Measurements from ENCODE around the gene SMTNL2. TPM values are rescaled to one million over a fixed set of nuclear protein-coding genes. Genes with fewer than 3 reads are reported as not detected.

SMTNL2 gene
- total RNA-seq, 1 donor from 2014 or later: 0.46 TPM

- no peak for TF ChIP-seq CTCF (IDR thresholded peaks at IDR 0.05; ENCODE audit: insufficient read depth, low read length, poor library complexity, severe bottlenecking)
- Histone ChIP-seq H3K4me3 (ENCODE audit: low read depth, low read length) (no peak overlapping the region), H3K36me3 (ENCODE audit: control insufficient read depth, insufficient read depth, low read length) (no peaks in the 10 kb centered on the region), H3K27me3 (ENCODE audit: control insufficient read depth, insufficient read depth, low read length) (peaks cover 7% of the 10 kb centered on the region)
- DNase-seq (ENCODE audit: low read depth): no peak
These were observed 23.5 kb downstream of the SMTNL2 start for GRCh38 chr17:4607773-4608187.

- no peak overlapping the region for H3K4me3 ChIP-seq (ENCODE audit: low read depth, low read length)
- H3K27me3 ChIP-seq (ENCODE audit: control insufficient read depth, insufficient read depth, low read length): peaks cover 7% of the 10 kb centered on the region
- DNase-seq (ENCODE audit: low read depth): no peak
- H3K36me3 ChIP-seq (ENCODE audit: control insufficient read depth, insufficient read depth, low read length): no peaks in the 10 kb centered on the region
- TF ChIP-seq CTCF (IDR thresholded peaks at IDR 0.05; ENCODE audit: insufficient read depth, low read length, poor library complexity, severe bottlenecking): no peak
These were observed 25.4 kb downstream of the SMTNL2 start for GRCh38 chr17:4609761-4610160.

- TF ChIP-seq CTCF (IDR thresholded peaks at IDR 0.05; ENCODE audit: insufficient read depth, low read length, poor library complexity, severe bottlenecking): no peak
- Histone ChIP-seq H3K4me3 (ENCODE audit: low read depth, low read length) (no peak overlapping the region), H3K27me3 (ENCODE audit: control insufficient read depth, insufficient read depth, low read length) (peaks cover 7% of the 10 kb centered on the region), H3K36me3 (ENCODE audit: control insufficient read depth, insufficient read depth, low read length) (no peaks in the 10 kb centered on the region)
- no peak for DNase-seq (ENCODE audit: low read depth)
These were observed 25.8 kb downstream of the SMTNL2 start for GRCh38 chr17:4610162-4610561.

GRCh38 chr17:4610656-4611055 lies 26.3 kb downstream of the SMTNL2 start:
- Histone ChIP-seq H3K4me3 (ENCODE audit: low read depth, low read length) (no peak overlapping the region), H3K36me3 (ENCODE audit: control insufficient read depth, insufficient read depth, low read length) (no peaks in the 10 kb centered on the region), H3K27me3 (ENCODE audit: control insufficient read depth, insufficient read depth, low read length) (peaks cover 7% of the 10 kb centered on the region)
- no peak for TF ChIP-seq CTCF (IDR thresholded peaks at IDR 0.05; ENCODE audit: insufficient read depth, low read length, poor library complexity, severe bottlenecking)
- DNase-seq (ENCODE audit: low read depth): no peak

GRCh38 chr17:4616476-4616875 lies 32.1 kb downstream of the SMTNL2 start:
- DNase-seq (ENCODE audit: low read depth): no peak
- Histone ChIP-seq H3K4me3 (ENCODE audit: low read depth, low read length) (no peak overlapping the region), H3K36me3 (ENCODE audit: control insufficient read depth, insufficient read depth, low read length) (no peaks in the 10 kb centered on the region), H3K27me3 (ENCODE audit: control insufficient read depth, insufficient read depth, low read length) (peaks cover 15% of the 10 kb centered on the region)
- TF ChIP-seq CTCF (IDR thresholded peaks at IDR 0.05; ENCODE audit: insufficient read depth, low read length, poor library complexity, severe bottlenecking): no peak

- no peak for DNase-seq (ENCODE audit: low read depth)
- peaks cover 20% of the 10 kb centered on the region for H3K27me3 ChIP-seq (ENCODE audit: control insufficient read depth, insufficient read depth, low read length)
- TF ChIP-seq CTCF (IDR thresholded peaks at IDR 0.05; ENCODE audit: insufficient read depth, low read length, poor library complexity, severe bottlenecking): no peak
These were observed 32.8 kb downstream of the SMTNL2 start for GRCh38 chr17:4617090-4617489.

More at GRCh38 chr17:4617090-4617489, 32.8 kb downstream of the SMTNL2 start:
- Histone ChIP-seq H3K4me3 (ENCODE audit: low read depth, low read length) (no peak overlapping the region), H3K36me3 (ENCODE audit: control insufficient read depth, insufficient read depth, low read length) (no peaks in the 10 kb centered on the region)

Data from kidney epithelial cell (primary cell).